WTC11 (cell line): Measurements from ENCODE around the gene RBM39. TPM values are rescaled to one million over a fixed set of nuclear protein-coding genes. Genes with fewer than 3 reads are reported as not detected.

Experiments used
- ELF4 ChIP-seq: sonication (generic); formaldehyde crosslinking; IDR thresholded peaks from 2 replicates; pipeline ENCODE4 v1.8.1; 2022; ENCODE audit warnings: low read depth, mild to moderate bottlenecking, moderate library complexity, missing genetic modification reagents
- EMX1 ChIP-seq: fragments of 250-450 bp; sonication (Bioruptor Pico); IDR thresholded peaks from 2 replicates; pipeline ENCODE4 v1.8.0; 2021; ENCODE audit warnings: mild to moderate bottlenecking
- ESRRA ChIP-seq: sonication (generic); formaldehyde crosslinking; IDR thresholded peaks from 2 replicates; pipeline ENCODE4 v1.8.1; 2022; ENCODE audit warnings: mild to moderate bottlenecking, missing genetic modification reagents, borderline replicate concordance
- FOXK1 ChIP-seq: sonication (generic); formaldehyde crosslinking; IDR thresholded peaks from 2 replicates; pipeline ENCODE4 v1.8.0; 2022; ENCODE audit warnings: mild to moderate bottlenecking, moderate library complexity, missing genetic modification reagents
- FOXP1 ChIP-seq: sonication (generic); formaldehyde crosslinking; IDR thresholded peaks from 2 replicates; pipeline ENCODE4 v1.8.0; 2022; ENCODE audit warnings: missing genetic modification reagents, mild to moderate bottlenecking, moderate library complexity, borderline replicate concordance
- GTF2I ChIP-seq: fragments of 250-450 bp; sonication (Bioruptor Pico); conservative IDR thresholded peaks from 2 replicates; pipeline ENCODE4 v1.4.0; 2021; ENCODE audit warnings: mild to moderate bottlenecking
- MXD4 ChIP-seq: fragments of 250-450 bp; sonication (Bioruptor Pico); IDR thresholded peaks from 2 replicates; pipeline ENCODE4 v1.8.0; 2021; ENCODE audit warnings: mild to moderate bottlenecking, moderate library complexity, borderline replicate concordance
- NR1H2 ChIP-seq: sonication (generic); formaldehyde crosslinking; IDR thresholded peaks from 2 replicates; pipeline ENCODE4 v1.9.0; 2021; ENCODE audit warnings: mild to moderate bottlenecking, moderate library complexity, missing genetic modification reagents
- RELA ChIP-seq: sonication (generic); formaldehyde crosslinking; IDR thresholded peaks from 2 replicates; pipeline ENCODE4 v1.8.1; 2022; ENCODE audit warnings: missing genetic modification reagents, mild to moderate bottlenecking, borderline replicate concordance
- SMAD3 ChIP-seq: sonication (generic); formaldehyde crosslinking; IDR thresholded peaks from 2 replicates; pipeline ENCODE4 v1.8.0; 2022; ENCODE audit warnings: missing genetic modification reagents, mild to moderate bottlenecking, borderline replicate concordance
- SOX15 ChIP-seq: fragments of 250-450 bp; sonication (Bioruptor Pico); IDR thresholded peaks from 2 replicates; pipeline ENCODE4 v1.9.0; 2021; ENCODE audit warnings: mild to moderate bottlenecking
- ZNF121 ChIP-seq: sonication (generic); formaldehyde crosslinking; IDR thresholded peaks from 2 replicates; pipeline ENCODE4 v1.8.0; 2023; ENCODE audit warnings: missing genetic modification reagents
- ZNF317 ChIP-seq: sonication (generic); formaldehyde crosslinking; IDR thresholded peaks from 2 replicates; pipeline ENCODE4 v1.8.1; 2023; ENCODE audit warnings: low read depth, mild to moderate bottlenecking, moderate library complexity, missing genetic modification reagents, borderline replicate concordance
- ZNF416 ChIP-seq: fragments of 250-450 bp; sonication (Bioruptor Pico); IDR thresholded peaks from 2 replicates; pipeline ENCODE4 v1.9.0; 2021; ENCODE audit warnings: mild to moderate bottlenecking, inconsistent platforms
- total RNA-seq: library from RNA; stranded (reverse); gene quantifications from 3 replicates; pipeline ENCODE4 v1.2.3, GENCODE V29; 2021
- TF ChIP-seq, protein P1 (sequence below): sonication (generic); formaldehyde crosslinking; IDR thresholded peaks from 2 replicates; pipeline ENCODE4 v1.8.1; 2023; ENCODE audit warnings: mild to moderate bottlenecking, moderate library complexity, missing genetic modification reagents
- TF ChIP-seq, protein P2 (sequence below): sonication (generic); formaldehyde crosslinking; IDR thresholded peaks from 2 replicates; pipeline ENCODE4 v1.8.1; 2022; ENCODE audit warnings: missing genetic modification reagents, borderline replicate concordance
- TF ChIP-seq, protein P3 (sequence below): sonication (generic); formaldehyde crosslinking; IDR thresholded peaks from 2 replicates; pipeline ENCODE4 v1.8.1; 2022; ENCODE audit warnings: mild to moderate bottlenecking, missing genetic modification reagents, moderate library complexity, borderline replicate concordance
- TF ChIP-seq, protein P4 (sequence below): sonication (generic); formaldehyde crosslinking; IDR thresholded peaks from 2 replicates; pipeline ENCODE4 v1.8.0; 2022; ENCODE audit warnings: mild to moderate bottlenecking, missing genetic modification reagents
- TF ChIP-seq, protein P5 (sequence below): sonication (generic); formaldehyde crosslinking; conservative IDR thresholded peaks from 2 replicates; pipeline ENCODE4 v1.8.1; 2022; ENCODE audit warnings: mild to moderate bottlenecking, missing genetic modification reagents
- TF ChIP-seq, protein P6 (sequence below): sonication (generic); formaldehyde crosslinking; IDR thresholded peaks from 2 replicates; pipeline ENCODE4 v1.8.0; 2023; ENCODE audit warnings: missing genetic modification reagents, mild to moderate bottlenecking, borderline replicate concordance
- TF ChIP-seq, protein P7 (sequence below): sonication (generic); formaldehyde crosslinking; IDR thresholded peaks from 2 replicates; pipeline ENCODE4 v1.8.0; 2022; ENCODE audit warnings: mild to moderate bottlenecking, missing genetic modification reagents
- TF ChIP-seq, protein P8 (sequence below): sonication (generic); formaldehyde crosslinking; IDR thresholded peaks from 2 replicates; pipeline ENCODE4 v1.8.1; 2023; ENCODE audit warnings: mild to moderate bottlenecking, missing genetic modification reagents, moderate library complexity
- TF ChIP-seq, protein P9 (sequence below): sonication (generic); formaldehyde crosslinking; IDR thresholded peaks from 2 replicates; pipeline ENCODE4 v1.8.0; 2023; ENCODE audit warnings: mild to moderate bottlenecking, missing genetic modification reagents

Gene RBM39
- total RNA-seq, 1 experiment from 2014 or later = 231 TPM

DNA sequence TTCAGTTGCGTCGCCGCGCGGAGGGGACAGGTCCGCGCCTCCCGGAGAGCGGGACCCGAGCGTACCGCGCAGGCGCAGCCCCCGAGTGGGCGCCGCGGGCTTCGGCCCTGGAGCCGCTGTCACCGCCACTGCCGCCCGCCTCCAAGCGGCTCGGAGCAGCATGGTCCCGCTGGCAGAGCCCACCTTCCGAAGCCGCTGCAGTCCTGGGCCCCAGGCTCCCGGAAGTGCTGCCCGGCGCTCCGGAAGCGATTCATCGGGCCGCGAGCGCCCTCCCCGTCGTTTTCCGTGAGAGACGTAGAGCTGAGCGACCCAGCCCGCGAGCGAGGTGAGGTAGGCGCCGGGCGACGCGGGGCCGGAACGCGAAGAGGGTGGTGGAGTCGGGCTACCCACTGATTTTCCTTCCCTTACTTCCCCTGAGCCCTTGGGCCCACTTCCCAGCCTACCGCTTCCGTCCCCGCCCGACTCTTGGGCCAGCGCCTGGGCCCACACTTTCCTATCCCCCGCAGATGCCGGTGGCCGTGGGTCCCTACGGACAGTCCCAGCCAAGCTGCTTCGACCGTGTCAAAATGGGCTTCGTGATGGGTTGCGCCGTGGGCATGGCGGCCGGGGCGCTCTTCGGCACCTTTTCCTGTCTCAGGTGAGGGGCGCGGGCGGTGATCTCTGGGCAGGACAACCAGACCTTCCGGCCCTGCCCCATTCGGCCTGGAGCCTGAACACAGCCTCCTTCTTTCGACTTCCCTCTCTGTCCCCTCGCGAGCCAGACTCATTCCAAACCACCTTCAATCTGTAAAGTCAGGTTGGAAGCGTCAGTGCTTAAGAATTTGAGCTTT, 42.7 kb downstream of the RBM39 start, which contains the start of the genes NFS1 and ROMO1 (continued):
- TF ChIP-seq, protein P1, sequence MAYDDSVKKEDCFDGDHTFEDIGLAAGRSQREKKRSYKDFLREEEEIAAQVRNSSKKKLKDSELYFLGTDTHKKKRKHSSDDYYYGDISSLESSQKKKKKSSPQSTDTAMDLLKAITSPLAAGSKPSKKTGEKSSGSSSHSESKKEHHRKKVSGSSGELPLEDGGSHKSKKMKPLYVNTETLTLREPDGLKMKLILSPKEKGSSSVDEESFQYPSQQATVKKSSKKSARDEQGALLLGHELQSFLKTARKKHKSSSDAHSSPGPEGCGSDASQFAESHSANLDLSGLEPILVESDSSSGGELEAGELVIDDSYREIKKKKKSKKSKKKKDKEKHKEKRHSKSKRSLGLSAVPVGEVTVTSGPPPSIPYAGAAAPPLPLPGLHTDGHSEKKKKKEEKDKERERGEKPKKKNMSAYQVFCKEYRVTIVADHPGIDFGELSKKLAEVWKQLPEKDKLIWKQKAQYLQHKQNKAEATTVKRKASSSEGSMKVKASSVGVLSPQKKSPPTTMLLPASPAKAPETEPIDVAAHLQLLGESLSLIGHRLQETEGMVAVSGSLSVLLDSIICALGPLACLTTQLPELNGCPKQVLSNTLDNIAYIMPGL = peak; percentile 94
- TF ChIP-seq SMAD3 (CRISPR knock-in tag) (peak; percentile 81), ZNF121 (CRISPR knock-in tag) (no peak), RELA (CRISPR knock-in tag) (no peak), GTF2I (CRISPR knock-in tag) (no peak), NR1H2 (CRISPR knock-in tag) (no peak), FOXP1 (CRISPR knock-in tag) (peak; percentile 43), FOXK1 (CRISPR knock-in tag) (peak; percentile 86), ZNF317 (CRISPR knock-in tag) (no peak), SOX15 (CRISPR knock-in tag) (no peak), ESRRA (0 out of 2 replicates have a peak, but pooled peaks have one; percentile 20), ZNF416 (no peak), ELF4 (CRISPR knock-in tag) (no peak; the same call in 1 of the 2 replicates), MXD4 (CRISPR knock-in tag) (no peak), EMX1 (CRISPR knock-in tag) (no peak)
- TF ChIP-seq, protein P2, sequence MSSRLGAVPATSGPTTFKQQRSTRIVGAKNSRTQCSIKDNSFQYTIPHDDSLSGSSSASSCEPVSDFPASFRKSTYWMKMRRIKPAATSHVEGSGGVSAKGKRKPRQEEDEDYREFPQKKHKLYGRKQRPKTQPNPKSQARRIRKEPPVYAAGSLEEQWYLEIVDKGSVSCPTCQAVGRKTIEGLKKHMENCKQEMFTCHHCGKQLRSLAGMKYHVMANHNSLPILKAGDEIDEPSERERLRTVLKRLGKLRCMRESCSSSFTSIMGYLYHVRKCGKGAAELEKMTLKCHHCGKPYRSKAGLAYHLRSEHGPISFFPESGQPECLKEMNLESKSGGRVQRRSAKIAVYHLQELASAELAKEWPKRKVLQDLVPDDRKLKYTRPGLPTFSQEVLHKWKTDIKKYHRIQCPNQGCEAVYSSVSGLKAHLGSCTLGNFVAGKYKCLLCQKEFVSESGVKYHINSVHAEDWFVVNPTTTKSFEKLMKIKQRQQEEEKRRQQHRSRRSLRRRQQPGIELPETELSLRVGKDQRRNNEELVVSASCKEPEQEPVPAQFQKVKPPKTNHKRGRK = no peak
- TF ChIP-seq, protein P3, sequence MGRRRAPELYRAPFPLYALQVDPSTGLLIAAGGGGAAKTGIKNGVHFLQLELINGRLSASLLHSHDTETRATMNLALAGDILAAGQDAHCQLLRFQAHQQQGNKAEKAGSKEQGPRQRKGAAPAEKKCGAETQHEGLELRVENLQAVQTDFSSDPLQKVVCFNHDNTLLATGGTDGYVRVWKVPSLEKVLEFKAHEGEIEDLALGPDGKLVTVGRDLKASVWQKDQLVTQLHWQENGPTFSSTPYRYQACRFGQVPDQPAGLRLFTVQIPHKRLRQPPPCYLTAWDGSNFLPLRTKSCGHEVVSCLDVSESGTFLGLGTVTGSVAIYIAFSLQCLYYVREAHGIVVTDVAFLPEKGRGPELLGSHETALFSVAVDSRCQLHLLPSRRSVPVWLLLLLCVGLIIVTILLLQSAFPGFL (CRISPR knock-in tag) = peak; percentile 74; the same call in 1 of the 2 replicates
- TF ChIP-seq, protein P4, sequence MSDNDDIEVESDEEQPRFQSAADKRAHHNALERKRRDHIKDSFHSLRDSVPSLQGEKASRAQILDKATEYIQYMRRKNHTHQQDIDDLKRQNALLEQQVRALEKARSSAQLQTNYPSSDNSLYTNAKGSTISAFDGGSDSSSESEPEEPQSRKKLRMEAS (CRISPR knock-in tag) = peak; percentile 87
- TF ChIP-seq, protein P5, sequence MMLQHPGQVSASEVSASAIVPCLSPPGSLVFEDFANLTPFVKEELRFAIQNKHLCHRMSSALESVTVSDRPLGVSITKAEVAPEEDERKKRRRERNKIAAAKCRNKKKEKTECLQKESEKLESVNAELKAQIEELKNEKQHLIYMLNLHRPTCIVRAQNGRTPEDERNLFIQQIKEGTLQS = no peak
- TF ChIP-seq, protein P6, sequence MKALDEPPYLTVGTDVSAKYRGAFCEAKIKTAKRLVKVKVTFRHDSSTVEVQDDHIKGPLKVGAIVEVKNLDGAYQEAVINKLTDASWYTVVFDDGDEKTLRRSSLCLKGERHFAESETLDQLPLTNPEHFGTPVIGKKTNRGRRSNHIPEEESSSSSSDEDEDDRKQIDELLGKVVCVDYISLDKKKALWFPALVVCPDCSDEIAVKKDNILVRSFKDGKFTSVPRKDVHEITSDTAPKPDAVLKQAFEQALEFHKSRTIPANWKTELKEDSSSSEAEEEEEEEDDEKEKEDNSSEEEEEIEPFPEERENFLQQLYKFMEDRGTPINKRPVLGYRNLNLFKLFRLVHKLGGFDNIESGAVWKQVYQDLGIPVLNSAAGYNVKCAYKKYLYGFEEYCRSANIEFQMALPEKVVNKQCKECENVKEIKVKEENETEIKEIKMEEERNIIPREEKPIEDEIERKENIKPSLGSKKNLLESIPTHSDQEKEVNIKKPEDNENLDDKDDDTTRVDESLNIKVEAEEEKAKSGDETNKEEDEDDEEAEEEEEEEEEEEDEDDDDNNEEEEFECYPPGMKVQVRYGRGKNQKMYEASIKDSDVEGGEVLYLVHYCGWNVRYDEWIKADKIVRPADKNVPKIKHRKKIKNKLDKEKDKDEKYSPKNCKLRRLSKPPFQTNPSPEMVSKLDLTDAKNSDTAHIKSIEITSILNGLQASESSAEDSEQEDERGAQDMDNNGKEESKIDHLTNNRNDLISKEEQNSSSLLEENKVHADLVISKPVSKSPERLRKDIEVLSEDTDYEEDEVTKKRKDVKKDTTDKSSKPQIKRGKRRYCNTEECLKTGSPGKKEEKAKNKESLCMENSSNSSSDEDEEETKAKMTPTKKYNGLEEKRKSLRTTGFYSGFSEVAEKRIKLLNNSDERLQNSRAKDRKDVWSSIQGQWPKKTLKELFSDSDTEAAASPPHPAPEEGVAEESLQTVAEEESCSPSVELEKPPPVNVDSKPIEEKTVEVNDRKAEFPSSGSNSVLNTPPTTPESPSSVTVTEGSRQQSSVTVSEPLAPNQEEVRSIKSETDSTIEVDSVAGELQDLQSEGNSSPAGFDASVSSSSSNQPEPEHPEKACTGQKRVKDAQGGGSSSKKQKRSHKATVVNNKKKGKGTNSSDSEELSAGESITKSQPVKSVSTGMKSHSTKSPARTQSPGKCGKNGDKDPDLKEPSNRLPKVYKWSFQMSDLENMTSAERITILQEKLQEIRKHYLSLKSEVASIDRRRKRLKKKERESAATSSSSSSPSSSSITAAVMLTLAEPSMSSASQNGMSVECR (CRISPR knock-in tag) = peak; percentile 67; the same call in 1 of the 2 replicates
- TF ChIP-seq, protein P7, sequence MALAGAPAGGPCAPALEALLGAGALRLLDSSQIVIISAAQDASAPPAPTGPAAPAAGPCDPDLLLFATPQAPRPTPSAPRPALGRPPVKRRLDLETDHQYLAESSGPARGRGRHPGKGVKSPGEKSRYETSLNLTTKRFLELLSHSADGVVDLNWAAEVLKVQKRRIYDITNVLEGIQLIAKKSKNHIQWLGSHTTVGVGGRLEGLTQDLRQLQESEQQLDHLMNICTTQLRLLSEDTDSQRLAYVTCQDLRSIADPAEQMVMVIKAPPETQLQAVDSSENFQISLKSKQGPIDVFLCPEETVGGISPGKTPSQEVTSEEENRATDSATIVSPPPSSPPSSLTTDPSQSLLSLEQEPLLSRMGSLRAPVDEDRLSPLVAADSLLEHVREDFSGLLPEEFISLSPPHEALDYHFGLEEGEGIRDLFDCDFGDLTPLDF (CRISPR knock-in tag) = no peak
- TF ChIP-seq, protein P8, sequence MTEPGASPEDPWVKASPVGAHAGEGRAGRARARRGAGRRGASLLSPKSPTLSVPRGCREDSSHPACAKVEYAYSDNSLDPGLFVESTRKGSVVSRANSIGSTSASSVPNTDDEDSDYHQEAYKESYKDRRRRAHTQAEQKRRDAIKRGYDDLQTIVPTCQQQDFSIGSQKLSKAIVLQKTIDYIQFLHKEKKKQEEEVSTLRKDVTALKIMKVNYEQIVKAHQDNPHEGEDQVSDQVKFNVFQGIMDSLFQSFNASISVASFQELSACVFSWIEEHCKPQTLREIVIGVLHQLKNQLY = no peak
- TF ChIP-seq, protein P9, sequence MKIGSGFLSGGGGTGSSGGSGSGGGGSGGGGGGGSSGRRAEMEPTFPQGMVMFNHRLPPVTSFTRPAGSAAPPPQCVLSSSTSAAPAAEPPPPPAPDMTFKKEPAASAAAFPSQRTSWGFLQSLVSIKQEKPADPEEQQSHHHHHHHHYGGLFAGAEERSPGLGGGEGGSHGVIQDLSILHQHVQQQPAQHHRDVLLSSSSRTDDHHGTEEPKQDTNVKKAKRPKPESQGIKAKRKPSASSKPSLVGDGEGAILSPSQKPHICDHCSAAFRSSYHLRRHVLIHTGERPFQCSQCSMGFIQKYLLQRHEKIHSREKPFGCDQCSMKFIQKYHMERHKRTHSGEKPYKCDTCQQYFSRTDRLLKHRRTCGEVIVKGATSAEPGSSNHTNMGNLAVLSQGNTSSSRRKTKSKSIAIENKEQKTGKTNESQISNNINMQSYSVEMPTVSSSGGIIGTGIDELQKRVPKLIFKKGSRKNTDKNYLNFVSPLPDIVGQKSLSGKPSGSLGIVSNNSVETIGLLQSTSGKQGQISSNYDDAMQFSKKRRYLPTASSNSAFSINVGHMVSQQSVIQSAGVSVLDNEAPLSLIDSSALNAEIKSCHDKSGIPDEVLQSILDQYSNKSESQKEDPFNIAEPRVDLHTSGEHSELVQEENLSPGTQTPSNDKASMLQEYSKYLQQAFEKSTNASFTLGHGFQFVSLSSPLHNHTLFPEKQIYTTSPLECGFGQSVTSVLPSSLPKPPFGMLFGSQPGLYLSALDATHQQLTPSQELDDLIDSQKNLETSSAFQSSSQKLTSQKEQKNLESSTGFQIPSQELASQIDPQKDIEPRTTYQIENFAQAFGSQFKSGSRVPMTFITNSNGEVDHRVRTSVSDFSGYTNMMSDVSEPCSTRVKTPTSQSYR (CRISPR knock-in tag) = no peak
